Amniotic stem cell (primary cell): ENCODE results near the gene BICC1.

Source experiments
- DNase-seq: peaks from one replicate; lab custom pipeline; 2025; lab: John Stamatoyannopoulos, UW

The BICC1 gene

GRCh38 chr10:58820861-58821751 is 308.4 kb downstream of the BICC1 start:
- no peak for DNase-seq

GRCh38 chr10:58821752-58822056 is 309.0 kb downstream of the BICC1 start:
- no peak for DNase-seq

GRCh38 chr10:58823983-58824382 is 311.3 kb downstream of the BICC1 start:
- no peak for DNase-seq

- no peak for DNase-seq
These were observed 311.7 kb downstream of the BICC1 start for GRCh38 chr10:58824396-58824795.

GRCh38 chr10:58826694-58827093 is 314.0 kb downstream of the BICC1 start:
- no peak for DNase-seq

- DNase-seq = no peak
These were observed 314.7 kb downstream of the BICC1 start for GRCh38 chr10:58827381-58827780.

- DNase-seq = no peak
These were observed 317.2 kb downstream of the BICC1 start for GRCh38 chr10:58829839-58830238.

- no peak for DNase-seq
These were observed 318.0 kb downstream of the BICC1 start for GRCh38 chr10:58830697-58831096.

- no peak for DNase-seq
These were observed 321.3 kb downstream of the BICC1 start for GRCh38 chr10:58833771-58834561.

GRCh38 chr10:58836176-58836700 is 323.6 kb downstream of the BICC1 start:
- no peak for DNase-seq

GRCh38 chr10:58836991-58837575 is 324.4 kb downstream of the BICC1 start:
- no peak for DNase-seq

GRCh38 chr10:58837826-58838225 is 325.2 kb downstream of the BICC1 start:
- no peak for DNase-seq

- DNase-seq = no peak
These were observed 326.0 kb downstream of the BICC1 start for GRCh38 chr10:58838561-58839208.

GRCh38 chr10:58839771-58840170 is 327.1 kb downstream of the BICC1 start:
- DNase-seq = no peak

- no peak for DNase-seq
These were observed 328.3 kb downstream of the BICC1 start for GRCh38 chr10:58840840-58841435.

GRCh38 chr10:58842860-58843376 is 330.2 kb downstream of the BICC1 start:
- no peak for DNase-seq

- DNase-seq = no peak
These were observed 331.1 kb downstream of the BICC1 start for GRCh38 chr10:58843760-58844159.

GRCh38 chr10:58844680-58845079 is 332.0 kb downstream of the BICC1 start:
- no peak for DNase-seq

- DNase-seq = no peak
These were observed 334.2 kb downstream of the BICC1 start for GRCh38 chr10:58846856-58847255.

GRCh38 chr10:58851606-58852005 is 338.9 kb downstream of the BICC1 start:
- DNase-seq = no peak

- DNase-seq = no peak
These were observed 341.0 kb downstream of the BICC1 start for GRCh38 chr10:58853668-58854067.

- DNase-seq = no peak
These were observed 342.1 kb downstream of the BICC1 start for GRCh38 chr10:58854811-58855210.
